ENCODE results near the gene FAXDC2. TPM values are rescaled to one million over a fixed set of nuclear protein-coding genes. Genes with fewer than 3 reads are reported as not detected.

Gene FAXDC2
- total RNA-seq, 1 experiment from 2014 or later, result 0.95 TPM

- Mint-ChIP-seq H3K27me3 (ENCODE audit: insufficient read depth, unreplicated experiment) (no peaks in the 10 kb centered on the region), H3K9me3 (ENCODE audit: unreplicated experiment) (no peaks in the 10 kb centered on the region), H3K4me1 (ENCODE audit: low read depth, unreplicated experiment) (no peaks in the 10 kb centered on the region), H3K27ac (ENCODE audit: unreplicated experiment) (no peak overlapping the region), H3K36me3 (ENCODE audit: insufficient read depth, unreplicated experiment) (no peaks in the 10 kb centered on the region), H3K4me3 (ENCODE audit: unreplicated experiment) (no peak overlapping the region)
- Histone ChIP-seq H3K4me3 (ENCODE audit: low read depth, low read length) (no peak overlapping the region), H3K9me3 (no peaks in the 10 kb centered on the region), H3K27me3 (replicated peaks; ENCODE audit: control insufficient read depth, insufficient read depth, low read length) (no peaks in the 10 kb centered on the region), H3K36me3 (ENCODE audit: control insufficient read depth, insufficient read depth, low read length) (no peaks in the 10 kb centered on the region), H3K4me1 (peaks cover 8% of the 10 kb centered on the region)
- no peak for DNase-seq
- intact Hi-C loops (cut with micrococcal nuclease; ENCODE audit: unreplicated experiment), result no loop called here
- CTCF ChIA-PET, result no interaction called here
- TF ChIP-seq, protein P1, sequence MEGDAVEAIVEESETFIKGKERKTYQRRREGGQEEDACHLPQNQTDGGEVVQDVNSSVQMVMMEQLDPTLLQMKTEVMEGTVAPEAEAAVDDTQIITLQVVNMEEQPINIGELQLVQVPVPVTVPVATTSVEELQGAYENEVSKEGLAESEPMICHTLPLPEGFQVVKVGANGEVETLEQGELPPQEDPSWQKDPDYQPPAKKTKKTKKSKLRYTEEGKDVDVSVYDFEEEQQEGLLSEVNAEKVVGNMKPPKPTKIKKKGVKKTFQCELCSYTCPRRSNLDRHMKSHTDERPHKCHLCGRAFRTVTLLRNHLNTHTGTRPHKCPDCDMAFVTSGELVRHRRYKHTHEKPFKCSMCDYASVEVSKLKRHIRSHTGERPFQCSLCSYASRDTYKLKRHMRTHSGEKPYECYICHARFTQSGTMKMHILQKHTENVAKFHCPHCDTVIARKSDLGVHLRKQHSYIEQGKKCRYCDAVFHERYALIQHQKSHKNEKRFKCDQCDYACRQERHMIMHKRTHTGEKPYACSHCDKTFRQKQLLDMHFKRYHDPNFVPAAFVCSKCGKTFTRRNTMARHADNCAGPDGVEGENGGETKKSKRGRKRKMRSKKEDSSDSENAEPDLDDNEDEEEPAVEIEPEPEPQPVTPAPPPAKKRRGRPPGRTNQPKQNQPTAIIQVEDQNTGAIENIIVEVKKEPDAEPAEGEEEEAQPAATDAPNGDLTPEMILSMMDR (IDR thresholded peaks at IDR 0.05; ENCODE audit: insufficient read depth in 1 of 2, low read depth in 1 of 2, low read length in 1 of 2, severe bottlenecking in 1 of 2, unreplicated experiment in 1 of 2), result no peak
- POLR2A ChIA-PET, result no interaction called here
- no TSS peak for BruUV-seq (replicated peaks)
Observed at GRCh38 chr5:154849264-154849785, 1.1 kb downstream of the FAXDC2 start.

DNA sequence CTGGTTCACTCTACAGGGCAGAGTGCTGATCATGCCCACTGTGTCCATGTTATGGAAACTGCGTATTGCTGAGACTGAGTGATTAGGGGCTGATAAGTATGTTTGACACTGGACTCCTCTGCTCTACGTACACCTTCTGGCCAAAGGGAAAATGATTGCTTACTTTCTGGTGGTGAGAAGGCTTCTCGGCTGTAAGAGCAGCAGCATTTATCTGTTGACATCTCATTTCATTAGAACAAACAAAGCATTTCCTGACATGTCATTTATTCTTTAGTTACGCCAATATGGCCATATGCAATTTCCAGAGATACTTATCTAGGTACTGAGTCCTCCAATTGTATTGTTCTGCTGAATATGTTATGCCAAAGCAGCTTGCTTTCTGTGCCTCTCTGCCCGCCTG is 5.6 kb downstream of the FAXDC2 start:
- Mint-ChIP-seq H3K27me3 (ENCODE audit: insufficient read depth, unreplicated experiment) (no peaks in the 10 kb centered on the region), H3K4me1 (ENCODE audit: low read depth, unreplicated experiment) (peaks cover 25% of the 10 kb centered on the region), H3K9me3 (ENCODE audit: unreplicated experiment) (no peaks in the 10 kb centered on the region), H3K36me3 (ENCODE audit: insufficient read depth, unreplicated experiment) (peaks cover 6% of the 10 kb centered on the region), H3K27ac (ENCODE audit: unreplicated experiment) (no peak overlapping the region), H3K4me3 (ENCODE audit: unreplicated experiment) (no peak overlapping the region)
- TF ChIP-seq, protein P1 (IDR thresholded peaks at IDR 0.05; ENCODE audit: insufficient read depth in 1 of 2, low read depth in 1 of 2, low read length in 1 of 2, severe bottlenecking in 1 of 2, unreplicated experiment in 1 of 2), result no peak
- Histone ChIP-seq H3K27me3 (replicated peaks; ENCODE audit: control insufficient read depth, insufficient read depth, low read length) (no peaks in the 10 kb centered on the region), H3K9me3 (no peaks in the 10 kb centered on the region), H3K4me1 (peaks cover 44% of the 10 kb centered on the region), H3K4me3 (ENCODE audit: low read depth, low read length) (no peak overlapping the region), H3K36me3 (ENCODE audit: control insufficient read depth, insufficient read depth, low read length) (no peaks in the 10 kb centered on the region)
- intact Hi-C loops (cut with micrococcal nuclease; ENCODE audit: unreplicated experiment), result no loop called here
- ChIA-PET POLR2A (no interaction called here), CTCF (no interaction called here)
- DNase-seq, result no peak
- no TSS peak for BruUV-seq (replicated peaks)

- Mint-ChIP-seq H3K4me3 (ENCODE audit: unreplicated experiment) (peak overlapping the region; percentile 29), H3K36me3 (ENCODE audit: insufficient read depth, unreplicated experiment) (peaks cover 8% of the 10 kb centered on the region), H3K9me3 (ENCODE audit: unreplicated experiment) (no peaks in the 10 kb centered on the region), H3K4me1 (ENCODE audit: low read depth, unreplicated experiment) (peaks cover 32% of the 10 kb centered on the region), H3K27me3 (ENCODE audit: insufficient read depth, unreplicated experiment) (no peaks in the 10 kb centered on the region), H3K27ac (ENCODE audit: unreplicated experiment) (no peak overlapping the region)
- Histone ChIP-seq H3K4me3 (ENCODE audit: low read depth, low read length) (no peak overlapping the region), H3K4me1 (peaks cover 47% of the 10 kb centered on the region), H3K27me3 (replicated peaks; ENCODE audit: control insufficient read depth, insufficient read depth, low read length) (no peaks in the 10 kb centered on the region), H3K9me3 (no peaks in the 10 kb centered on the region), H3K36me3 (ENCODE audit: control insufficient read depth, insufficient read depth, low read length) (no peaks in the 10 kb centered on the region)
- no TSS peak for BruUV-seq (replicated peaks)
- intact Hi-C loops (cut with micrococcal nuclease; ENCODE audit: unreplicated experiment), result loop anchor here (1.0 to 2.0 kb wide), 2 partner anchors 15 to 48 kb away; partner anchors contain the start of gene CNOT8
- TF ChIP-seq, protein P1 (IDR thresholded peaks at IDR 0.05; ENCODE audit: insufficient read depth in 1 of 2, low read depth in 1 of 2, low read length in 1 of 2, severe bottlenecking in 1 of 2, unreplicated experiment in 1 of 2), result no peak
- DNase-seq, result peak; percentile 56 to 63
- ChIA-PET CTCF (interaction anchor here (1.2 to 1.3 kb wide), 3 partner anchors 26 to 193 kb away, joined by 3 to 11 read pairs (median 3); no protein-coding TSS in a partner anchor), POLR2A (interaction anchor here (0.6 to 1.3 kb wide), 2 partner anchors 16 to 193 kb away, joined by 7 to 9 read pairs; partner anchors contain the start of gene CNOT8)
Observed at GRCh38 chr5:154842689-154843530, 7.5 kb downstream of the FAXDC2 start.
